ENCODE data around the gene ABHD8. TPM values are rescaled to one million over a fixed set of nuclear protein-coding genes. Genes with fewer than 3 reads are reported as not detected.

ABHD8 gene, protein sequence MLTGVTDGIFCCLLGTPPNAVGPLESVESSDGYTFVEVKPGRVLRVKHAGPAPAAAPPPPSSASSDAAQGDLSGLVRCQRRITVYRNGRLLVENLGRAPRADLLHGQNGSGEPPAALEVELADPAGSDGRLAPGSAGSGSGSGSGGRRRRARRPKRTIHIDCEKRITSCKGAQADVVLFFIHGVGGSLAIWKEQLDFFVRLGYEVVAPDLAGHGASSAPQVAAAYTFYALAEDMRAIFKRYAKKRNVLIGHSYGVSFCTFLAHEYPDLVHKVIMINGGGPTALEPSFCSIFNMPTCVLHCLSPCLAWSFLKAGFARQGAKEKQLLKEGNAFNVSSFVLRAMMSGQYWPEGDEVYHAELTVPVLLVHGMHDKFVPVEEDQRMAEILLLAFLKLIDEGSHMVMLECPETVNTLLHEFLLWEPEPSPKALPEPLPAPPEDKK
- total RNA-seq = 3.5 to 6.6 TPM (median 5.9 TPM) in 3 replicates
- long read RNA-seq, transcript ABHD8-201 (5 exons, 2,090 nt) = major isoform, 23 of 24 reads
- long read RNA-seq, partial matches to known transcripts = 0 of 24 reads
- long read RNA-seq, other reads (novel, unspliced or antisense) = 1 of 24 reads

DNA sequence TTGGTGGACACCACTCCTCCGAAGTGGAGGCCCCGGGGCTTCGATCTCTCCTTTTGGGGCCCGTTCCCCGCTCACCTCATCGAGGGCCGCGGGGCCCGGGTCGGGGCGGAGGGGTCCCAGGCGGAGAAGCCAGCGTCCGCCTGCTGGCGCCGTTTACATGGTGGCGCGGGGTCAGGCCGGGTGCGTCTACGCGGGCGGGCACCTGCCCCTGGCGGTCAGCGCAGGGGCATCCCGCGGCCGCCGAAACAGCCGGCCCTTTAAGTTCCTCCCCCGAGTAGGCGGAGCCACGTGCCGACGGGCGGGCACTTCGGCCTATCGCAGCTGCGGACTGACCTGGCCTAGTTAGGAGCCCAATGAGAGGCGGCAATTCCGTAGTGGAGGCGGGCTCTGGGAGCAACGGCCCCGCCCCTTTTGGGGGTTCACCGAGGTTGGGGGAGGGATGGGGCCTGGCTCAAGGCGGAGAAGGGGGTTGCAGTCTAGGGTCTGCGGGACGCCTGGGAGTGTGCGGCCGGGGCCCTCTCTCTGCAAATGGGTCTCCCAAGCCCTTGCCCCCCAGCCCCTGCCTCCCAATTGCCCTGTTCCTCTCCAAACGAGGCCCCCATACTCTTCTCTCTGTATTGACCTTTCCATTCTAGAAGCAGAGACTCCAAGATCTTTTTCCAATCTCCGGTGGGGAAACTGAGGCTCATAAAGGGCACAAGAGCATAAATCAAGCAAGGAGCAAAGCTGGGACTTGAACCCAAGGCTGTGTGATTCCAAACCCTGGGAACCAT is at the start of gene ABHD8:
ABHD8 (minus strand) TSS at position 259 of the 773 bp plus-strand sequence. CDS start 1,809 bp downstream, outside the sequence.
- H3K27ac Mint-ChIP-seq (ENCODE audit: unreplicated experiment) = peak within 1 kb of the TSS; percentile 41
- peaks cover 32% of the 10 kb centered on the region for H3K4me1 Mint-ChIP-seq (ENCODE audit: low read depth)
- H3K9me3 Mint-ChIP-seq (ENCODE audit: low read depth) = no peaks in the 10 kb centered on the region
- DNase-seq (ENCODE audit: low spot score) = peak; percentile 98
- no peaks in the 10 kb centered on the region for H3K27me3 Mint-ChIP-seq (ENCODE audit: low read depth)
- TF ChIP-seq, protein P1, sequence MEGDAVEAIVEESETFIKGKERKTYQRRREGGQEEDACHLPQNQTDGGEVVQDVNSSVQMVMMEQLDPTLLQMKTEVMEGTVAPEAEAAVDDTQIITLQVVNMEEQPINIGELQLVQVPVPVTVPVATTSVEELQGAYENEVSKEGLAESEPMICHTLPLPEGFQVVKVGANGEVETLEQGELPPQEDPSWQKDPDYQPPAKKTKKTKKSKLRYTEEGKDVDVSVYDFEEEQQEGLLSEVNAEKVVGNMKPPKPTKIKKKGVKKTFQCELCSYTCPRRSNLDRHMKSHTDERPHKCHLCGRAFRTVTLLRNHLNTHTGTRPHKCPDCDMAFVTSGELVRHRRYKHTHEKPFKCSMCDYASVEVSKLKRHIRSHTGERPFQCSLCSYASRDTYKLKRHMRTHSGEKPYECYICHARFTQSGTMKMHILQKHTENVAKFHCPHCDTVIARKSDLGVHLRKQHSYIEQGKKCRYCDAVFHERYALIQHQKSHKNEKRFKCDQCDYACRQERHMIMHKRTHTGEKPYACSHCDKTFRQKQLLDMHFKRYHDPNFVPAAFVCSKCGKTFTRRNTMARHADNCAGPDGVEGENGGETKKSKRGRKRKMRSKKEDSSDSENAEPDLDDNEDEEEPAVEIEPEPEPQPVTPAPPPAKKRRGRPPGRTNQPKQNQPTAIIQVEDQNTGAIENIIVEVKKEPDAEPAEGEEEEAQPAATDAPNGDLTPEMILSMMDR (IDR thresholded peaks at IDR 0.05) = peak; percentile 77
- H3K4me3 Mint-ChIP-seq (ENCODE audit: unreplicated experiment) = peak within 1 kb of the TSS; percentile 57
- H3K36me3 Mint-ChIP-seq (ENCODE audit: low read depth) = no peaks in the 10 kb centered on the region

DNA sequence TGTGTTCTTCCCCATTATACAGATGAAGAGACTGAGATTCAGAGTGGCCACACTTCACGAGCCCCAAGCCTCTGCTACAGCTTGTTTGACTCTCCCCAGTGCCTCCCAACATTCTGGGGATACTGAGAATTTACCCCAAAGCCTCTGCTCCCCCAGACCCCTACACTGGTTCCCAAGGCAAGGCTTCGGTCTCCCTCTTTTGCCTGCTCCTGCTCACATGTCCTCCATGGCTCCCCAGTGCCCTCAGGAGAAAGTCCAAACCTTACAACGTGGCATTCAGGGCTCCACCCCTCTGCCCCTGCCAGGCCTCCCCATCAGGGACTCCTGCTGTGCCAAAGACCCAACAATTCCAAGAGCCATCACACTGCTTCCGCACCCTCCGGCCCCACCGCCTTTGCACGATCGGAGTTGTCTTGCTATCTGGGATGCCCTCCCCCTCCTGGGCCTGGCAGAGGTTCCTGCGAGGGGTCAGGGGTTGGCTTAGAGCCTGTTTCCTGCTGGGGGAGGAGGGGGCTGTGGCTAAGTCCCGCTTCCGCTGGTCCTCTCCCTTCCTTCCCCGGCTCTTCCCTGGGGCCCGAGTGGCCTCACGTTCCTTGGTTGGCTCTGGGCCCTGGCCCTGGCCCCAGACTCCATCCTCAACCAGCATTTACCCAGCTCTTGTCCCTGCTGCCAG is 49.5 kb upstream of the ABHD8 start:
- Mint-ChIP-seq H3K4me3 (ENCODE audit: unreplicated experiment) (no peak overlapping the region), H3K4me1 (ENCODE audit: low read depth) (peaks cover 32% of the 10 kb centered on the region), H3K27ac (ENCODE audit: unreplicated experiment) (peak overlapping the region; percentile 36), H3K36me3 (ENCODE audit: low read depth) (no peaks in the 10 kb centered on the region), H3K27me3 (ENCODE audit: low read depth) (no peaks in the 10 kb centered on the region), H3K9me3 (ENCODE audit: low read depth) (no peaks in the 10 kb centered on the region)
- TF ChIP-seq, protein P1 (IDR thresholded peaks at IDR 0.05) = no peak
- DNase-seq (ENCODE audit: low spot score) = no peak

DNA sequence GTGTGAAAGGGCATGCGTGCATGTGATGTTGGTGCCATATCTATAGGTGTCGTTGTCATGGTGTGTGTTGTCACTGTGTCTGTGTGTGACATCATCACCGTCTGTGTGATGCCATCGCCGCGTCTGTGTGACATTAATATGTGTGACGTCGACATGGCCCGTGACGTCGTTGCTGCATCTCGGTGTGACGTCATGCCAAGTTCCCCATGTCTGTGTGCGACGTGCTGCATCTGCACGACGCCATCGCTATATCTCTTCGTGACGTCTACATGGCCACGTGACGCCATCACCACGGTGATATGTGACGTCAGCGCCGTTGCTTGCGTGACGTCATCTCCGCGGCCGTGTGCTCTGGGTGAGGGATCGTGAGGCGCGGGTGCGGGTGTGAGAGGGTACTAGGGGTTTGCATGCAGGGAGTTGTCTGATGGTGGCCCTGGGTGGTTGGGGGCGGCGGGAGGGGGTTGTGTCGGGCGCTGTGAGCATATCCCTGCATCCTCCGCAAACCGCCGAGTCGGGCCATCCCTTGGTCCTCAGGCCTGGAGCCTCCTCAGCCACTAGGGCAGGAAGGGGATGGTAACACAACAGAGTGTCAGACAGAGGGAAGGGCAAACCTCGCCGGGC is 48.7 kb upstream of the ABHD8 start:
- H3K27ac Mint-ChIP-seq (ENCODE audit: unreplicated experiment) = no peak overlapping the region
- no peaks in the 10 kb centered on the region for H3K36me3 Mint-ChIP-seq (ENCODE audit: low read depth)
- no peak overlapping the region for H3K4me3 Mint-ChIP-seq (ENCODE audit: unreplicated experiment)
- DNase-seq (ENCODE audit: low spot score) = no peak
- no peaks in the 10 kb centered on the region for H3K27me3 Mint-ChIP-seq (ENCODE audit: low read depth)
- no peaks in the 10 kb centered on the region for H3K9me3 Mint-ChIP-seq (ENCODE audit: low read depth)
- peaks cover 40% of the 10 kb centered on the region for H3K4me1 Mint-ChIP-seq (ENCODE audit: low read depth)
- TF ChIP-seq, protein P1 (IDR thresholded peaks at IDR 0.05) = no peak

DNA sequence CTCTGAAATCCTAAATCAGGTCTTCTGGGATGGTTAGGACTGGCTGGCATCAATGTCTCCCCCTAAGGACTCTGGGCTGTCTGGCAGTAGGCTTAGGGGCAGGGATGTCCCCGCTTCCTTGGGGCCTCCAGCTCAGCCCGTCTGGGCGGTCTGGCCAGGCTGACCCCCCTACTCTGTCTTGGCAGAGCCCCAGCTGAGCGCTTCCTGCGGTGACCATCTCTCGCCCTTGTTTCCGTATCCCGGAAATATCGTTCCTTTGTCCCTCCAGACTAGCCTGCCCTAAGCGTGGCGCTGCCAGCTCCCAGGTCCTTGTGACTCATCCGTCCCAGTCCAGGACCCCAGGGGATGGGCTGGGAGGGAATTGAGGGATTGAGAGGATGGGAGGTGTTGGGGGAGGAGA is 45.5 kb upstream of the ABHD8 start:
- TF ChIP-seq, protein P1 (IDR thresholded peaks at IDR 0.05) = peak; percentile 9
- H3K27ac Mint-ChIP-seq (ENCODE audit: unreplicated experiment) = peak overlapping the region; percentile 91
- H3K4me3 Mint-ChIP-seq (ENCODE audit: unreplicated experiment) = peak overlapping the region; percentile 50
- H3K36me3 Mint-ChIP-seq (ENCODE audit: low read depth) = no peaks in the 10 kb centered on the region
- DNase-seq (ENCODE audit: low spot score) = no peak
- H3K4me1 Mint-ChIP-seq (ENCODE audit: low read depth) = peaks cover 49% of the 10 kb centered on the region
- no peaks in the 10 kb centered on the region for H3K9me3 Mint-ChIP-seq (ENCODE audit: low read depth)
- H3K27me3 Mint-ChIP-seq (ENCODE audit: low read depth) = no peaks in the 10 kb centered on the region
